ENCODE measurements around the gene CCN5.

GRCh38 chr20:44765091-44765490 is 49.9 kb downstream of the CCN5 start:
- TF ChIP-seq CTCF (IDR thresholded peaks at IDR 0.05) (no peak), POLR2A (IDR thresholded peaks at IDR 0.05) (no peak)

All from breast epithelium (tissue), 3 donors.